NCI-H748 (cell line): ENCODE data around the gene MLPH.
A peak's percentile ranks its signal among the peaks of the same experiment; 100 is the strongest.

ENCODE experiments used
- DNase-seq: peaks from one replicate; lab custom pipeline; 2025; ENCODE audit not compliant: unreplicated experiment; lab: John Stamatoyannopoulos, UW

The MLPH gene

GRCh38 chr2:237563816-237564215, 76.8 kb downstream of the MLPH start:
- DNase-seq, result no peak

DNA sequence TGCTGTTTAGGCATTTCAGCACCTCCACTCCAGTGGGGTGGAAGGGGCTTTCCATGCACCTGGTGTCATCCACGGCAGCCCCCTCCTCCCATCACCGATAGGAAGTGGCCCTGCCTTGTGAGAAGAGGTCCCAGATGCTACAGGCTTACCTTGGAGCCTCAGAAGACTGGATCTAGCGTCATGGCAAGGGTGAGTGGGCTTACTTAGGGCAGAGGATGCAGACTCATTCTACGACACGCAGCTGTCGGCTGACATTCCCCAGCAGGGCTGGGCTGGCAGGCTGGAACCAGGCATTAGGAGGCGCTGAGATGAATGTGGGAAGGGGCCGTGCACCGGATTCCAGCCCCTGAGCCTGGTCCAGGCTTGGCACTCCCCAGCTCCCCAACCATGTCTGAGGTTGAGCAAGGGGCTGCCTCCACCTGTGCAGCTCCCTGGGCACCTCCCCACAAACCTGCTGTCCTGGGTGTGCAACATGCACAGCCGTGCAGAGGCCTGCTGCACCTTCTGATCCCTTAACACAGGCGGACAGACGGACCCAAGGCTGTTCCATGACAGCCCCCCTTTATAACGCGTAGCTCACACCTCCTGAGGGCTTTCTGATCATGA, 77.6 kb downstream of the MLPH start:
- DNase-seq, result no peak

GRCh38 chr2:237565974-237566373, 78.9 kb downstream of the MLPH start:
- no peak for DNase-seq

GRCh38 chr2:237566401-237567235, 79.6 kb downstream of the MLPH start, which contains the start of gene PRLH:
TSS of gene PRLH (plus strand) at chr2:237566574. CDS start at chr2:237566574, 0 bp downstream.
- no peak for DNase-seq

DNA sequence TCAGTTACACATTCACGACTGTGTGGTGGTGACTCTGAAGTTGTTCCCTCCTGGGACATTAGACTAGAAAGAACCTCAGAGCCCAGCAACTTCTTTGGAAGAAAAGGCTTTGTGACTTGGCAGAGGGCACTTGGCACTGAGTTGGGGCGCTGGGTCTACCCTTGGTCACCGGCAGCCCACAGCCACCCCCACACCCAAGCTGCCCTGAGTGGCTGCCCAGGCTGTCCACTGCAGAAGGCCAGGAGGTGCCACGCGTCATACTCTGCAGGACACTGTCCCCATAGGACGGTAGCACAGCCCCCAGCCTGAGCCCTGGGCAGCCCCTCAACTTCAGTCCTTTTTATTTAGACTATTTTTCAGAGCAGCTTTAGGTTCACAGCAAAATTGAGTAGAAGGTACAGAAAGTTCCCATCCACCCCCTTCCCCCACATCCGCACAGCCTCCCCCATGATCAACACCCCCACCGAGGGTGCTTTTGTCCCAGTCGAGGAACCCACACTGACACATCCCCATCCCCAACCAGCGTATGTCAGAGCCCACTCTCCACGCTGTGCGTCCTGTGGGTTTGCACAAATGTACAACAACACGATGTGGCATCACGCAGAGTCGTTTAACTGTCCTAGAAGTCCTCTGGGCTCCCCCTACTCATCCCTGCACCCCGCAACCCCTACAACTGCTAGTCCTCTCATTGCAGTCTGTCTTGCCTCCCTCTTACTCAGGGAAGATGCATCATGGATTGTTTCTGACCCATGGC, 80.4 kb downstream of the MLPH start:
- DNase-seq, result no peak

- no peak for DNase-seq
Measured at GRCh38 chr2:237568121-237568660, 81.1 kb downstream of the MLPH start.

- DNase-seq, result no peak
Measured at GRCh38 chr2:237569041-237569440, 82.0 kb downstream of the MLPH start.

- no peak for DNase-seq
Measured at GRCh38 chr2:237569896-237570295, 82.8 kb downstream of the MLPH start.

GRCh38 chr2:237570776-237571335, 83.8 kb downstream of the MLPH start:
- DNase-seq, result no peak

GRCh38 chr2:237571551-237571950, 84.5 kb downstream of the MLPH start:
- DNase-seq, result no peak

DNA sequence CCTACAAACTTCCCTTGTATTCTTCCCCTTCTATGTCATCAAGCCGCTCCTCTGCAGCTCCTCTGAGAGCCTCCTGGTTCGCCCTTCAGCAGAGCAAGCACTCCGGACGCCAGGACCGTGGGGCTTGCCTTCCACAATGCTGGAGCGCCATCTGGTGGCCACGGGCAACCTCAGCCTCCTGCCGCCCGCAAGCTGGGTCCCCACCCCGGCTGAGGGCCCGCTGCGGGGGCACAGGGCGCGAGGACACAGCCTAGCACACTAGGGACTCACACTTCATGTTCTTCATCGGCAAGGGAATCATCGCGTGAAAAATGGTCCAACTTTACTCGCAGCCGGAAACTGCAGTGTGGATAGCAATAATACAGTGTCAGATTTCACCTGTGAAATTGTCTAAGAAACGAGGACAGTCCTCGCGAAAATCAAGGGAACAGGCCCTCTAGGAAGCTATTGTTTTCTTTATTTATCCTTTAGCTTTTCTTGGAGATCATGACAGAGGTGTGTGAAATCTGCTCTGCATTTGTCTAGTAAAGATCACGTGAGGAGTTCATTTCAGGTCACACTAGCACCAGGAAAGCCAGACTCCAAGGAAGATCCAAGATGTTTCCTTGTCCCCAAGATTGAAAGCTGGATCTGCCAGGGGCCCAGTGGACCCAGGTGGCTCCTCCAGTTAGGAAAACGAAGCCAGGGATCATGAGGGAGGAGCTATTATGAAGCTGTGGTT, 85.1 kb downstream of the MLPH start:
- peak; percentile 86 for DNase-seq

- no peak for DNase-seq
Measured at GRCh38 chr2:237572742-237573101, 85.7 kb downstream of the MLPH start.

DNA sequence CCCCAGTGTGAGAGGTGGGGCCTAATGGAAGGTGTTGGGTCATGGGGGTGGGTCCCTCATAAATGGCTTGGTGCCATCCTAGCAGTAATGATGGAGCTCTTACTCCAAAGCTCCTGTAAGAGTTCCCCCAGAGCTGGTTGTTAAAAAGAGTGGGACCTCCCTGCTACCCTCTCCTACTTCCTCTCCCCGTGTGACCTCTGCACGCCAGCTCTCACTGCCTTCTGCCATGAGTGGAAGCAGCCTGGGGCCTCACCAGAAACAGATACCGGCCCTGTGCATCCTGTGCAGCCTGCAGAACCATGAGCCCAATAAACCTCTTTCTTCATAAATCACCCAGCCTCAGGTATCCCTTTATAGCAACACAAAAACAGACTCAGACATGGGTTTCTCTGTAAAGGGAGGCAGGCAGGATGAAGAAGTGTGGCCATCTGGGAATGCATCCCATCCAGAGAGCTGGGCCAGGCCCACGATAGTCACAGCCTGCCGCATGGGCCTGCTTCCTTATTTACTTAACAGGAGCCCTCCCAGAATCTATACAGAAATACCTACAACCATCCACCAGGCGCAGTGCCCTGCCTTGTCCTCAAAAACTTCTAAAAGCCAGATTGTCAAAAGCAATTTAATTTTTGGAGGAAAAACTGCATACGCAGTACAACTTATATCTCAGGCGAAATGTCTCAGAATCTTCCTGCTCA, 86.8 kb downstream of the MLPH start:
- DNase-seq, result no peak

GRCh38 chr2:237574467-237574866, 87.4 kb downstream of the MLPH start:
- DNase-seq, result no peak

GRCh38 chr2:237574894-237575868, 88.1 kb downstream of the MLPH start:
- DNase-seq, result no peak

GRCh38 chr2:237575869-237576862, 89.1 kb downstream of the MLPH start:
- DNase-seq, result no peak

DNA sequence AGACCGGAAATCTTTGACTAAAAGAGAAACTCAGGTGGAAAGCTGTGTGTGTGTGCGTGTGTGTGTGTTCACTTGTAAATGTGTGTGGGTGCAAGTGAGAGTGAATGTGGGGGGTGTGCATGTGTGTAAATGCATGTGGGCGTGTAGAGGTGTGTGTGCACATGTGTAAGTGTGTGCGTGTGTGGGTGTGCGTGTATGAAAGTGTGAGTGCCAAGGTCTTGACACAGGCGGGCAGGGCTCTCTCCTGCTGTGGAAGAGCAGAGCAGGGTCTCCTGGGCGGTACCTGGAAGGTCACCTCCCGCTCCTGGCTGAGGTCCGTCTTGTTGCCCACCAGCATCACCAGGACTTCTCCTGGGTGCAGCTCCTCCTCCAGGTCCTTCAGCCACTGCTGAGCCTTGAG, 89.9 kb downstream of the MLPH start:
- no peak for DNase-seq

DNA sequence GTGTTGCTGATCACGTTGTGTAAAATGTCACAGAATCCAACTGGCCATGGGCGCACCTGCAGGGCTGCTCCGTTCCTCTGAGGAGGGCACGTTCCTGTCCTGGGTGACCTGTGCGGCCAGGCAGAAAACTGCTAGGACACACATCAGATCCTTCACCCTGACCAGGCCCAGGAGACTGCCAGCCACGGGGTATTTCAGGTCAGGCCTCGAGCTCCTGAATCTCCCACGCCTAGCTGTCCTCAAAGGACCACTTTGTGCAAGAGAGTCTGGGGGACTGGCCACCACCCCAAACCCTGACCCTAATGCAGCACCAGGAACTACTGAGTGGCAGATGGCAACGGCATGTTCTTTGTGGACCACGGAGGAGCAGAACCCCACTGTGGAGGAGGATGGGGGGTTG, 90.4 kb downstream of the MLPH start:
- no peak for DNase-seq
